ENCODE data around the gene MVK.

DNA sequence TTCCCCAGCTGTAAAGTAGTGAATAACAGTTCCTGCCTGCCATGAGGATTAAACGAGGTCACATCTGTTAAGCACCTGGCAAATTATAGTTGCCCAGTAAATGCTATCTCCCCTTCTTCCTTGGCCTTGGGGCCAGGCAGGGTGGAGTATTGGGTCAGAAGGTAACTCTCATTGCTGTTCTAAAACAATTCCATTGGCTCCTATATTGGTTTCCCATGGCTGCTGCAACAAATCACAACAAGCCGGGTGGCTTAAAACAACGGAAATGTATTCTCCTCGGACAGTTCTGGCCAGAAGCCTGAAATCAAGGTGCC, 32.2 kb upstream of the MVK start:
- TF ChIP-seq, protein P1, sequence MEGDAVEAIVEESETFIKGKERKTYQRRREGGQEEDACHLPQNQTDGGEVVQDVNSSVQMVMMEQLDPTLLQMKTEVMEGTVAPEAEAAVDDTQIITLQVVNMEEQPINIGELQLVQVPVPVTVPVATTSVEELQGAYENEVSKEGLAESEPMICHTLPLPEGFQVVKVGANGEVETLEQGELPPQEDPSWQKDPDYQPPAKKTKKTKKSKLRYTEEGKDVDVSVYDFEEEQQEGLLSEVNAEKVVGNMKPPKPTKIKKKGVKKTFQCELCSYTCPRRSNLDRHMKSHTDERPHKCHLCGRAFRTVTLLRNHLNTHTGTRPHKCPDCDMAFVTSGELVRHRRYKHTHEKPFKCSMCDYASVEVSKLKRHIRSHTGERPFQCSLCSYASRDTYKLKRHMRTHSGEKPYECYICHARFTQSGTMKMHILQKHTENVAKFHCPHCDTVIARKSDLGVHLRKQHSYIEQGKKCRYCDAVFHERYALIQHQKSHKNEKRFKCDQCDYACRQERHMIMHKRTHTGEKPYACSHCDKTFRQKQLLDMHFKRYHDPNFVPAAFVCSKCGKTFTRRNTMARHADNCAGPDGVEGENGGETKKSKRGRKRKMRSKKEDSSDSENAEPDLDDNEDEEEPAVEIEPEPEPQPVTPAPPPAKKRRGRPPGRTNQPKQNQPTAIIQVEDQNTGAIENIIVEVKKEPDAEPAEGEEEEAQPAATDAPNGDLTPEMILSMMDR (IDR thresholded peaks at IDR 0.05), result no peak
- no peak for TF ChIP-seq POLR2A (IDR thresholded peaks at IDR 0.05)
- no peak for TF ChIP-seq EP300 (IDR thresholded peaks at IDR 0.05)

Data from tibial nerve (tissue), 4 donors.